Peyer's patch (tissue), 4 donors: ENCODE data around the gene SPESP1.

ENCODE experiments used
- POLR2A ChIP-seq, 2 donors: fragments of 450-650 bp; IDR thresholded peaks; one replicate each; pipeline ENCODE4 v1.5.1; 2017; ENCODE audit warnings: antibody characterized with exemption in 2 of 2, mild to moderate bottlenecking in 2 of 2, moderate library complexity in 2 of 2
- TF ChIP-seq, protein P1 (sequence below), 6 experiments: fragments of 450-650 bp in 4 of 6; fragments of 200-600 bp in 2 of 6; sonication (generic) in 1 of 6; IDR thresholded peaks; one replicate each; pipeline ENCODE4 v1.5.1; 2017 to 2019; ENCODE audit warnings: antibody characterized with exemption in 6 of 6, mild to moderate bottlenecking in 3 of 6, moderate library complexity in 1 of 6

DNA sequence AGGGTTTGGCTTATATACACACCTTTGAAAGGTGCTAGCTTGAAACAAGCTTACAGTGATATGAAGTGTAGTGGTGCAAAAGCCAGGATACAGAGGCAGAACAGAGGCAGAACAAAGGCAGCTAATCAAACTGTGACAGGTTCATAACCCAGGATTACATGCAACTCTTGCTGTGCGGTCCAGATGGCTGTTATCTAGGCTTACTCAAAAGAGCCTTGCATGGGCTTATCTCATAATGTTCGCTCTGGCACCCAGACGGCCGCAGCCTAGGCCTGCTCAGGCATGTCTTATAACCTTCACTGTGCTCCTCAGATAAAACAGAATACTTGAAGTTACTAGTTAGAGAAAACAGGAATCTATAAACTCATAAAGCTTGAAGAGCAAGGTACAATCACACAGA lies 61.4 kb downstream of the SPESP1 start:
- TF ChIP-seq, protein P1, sequence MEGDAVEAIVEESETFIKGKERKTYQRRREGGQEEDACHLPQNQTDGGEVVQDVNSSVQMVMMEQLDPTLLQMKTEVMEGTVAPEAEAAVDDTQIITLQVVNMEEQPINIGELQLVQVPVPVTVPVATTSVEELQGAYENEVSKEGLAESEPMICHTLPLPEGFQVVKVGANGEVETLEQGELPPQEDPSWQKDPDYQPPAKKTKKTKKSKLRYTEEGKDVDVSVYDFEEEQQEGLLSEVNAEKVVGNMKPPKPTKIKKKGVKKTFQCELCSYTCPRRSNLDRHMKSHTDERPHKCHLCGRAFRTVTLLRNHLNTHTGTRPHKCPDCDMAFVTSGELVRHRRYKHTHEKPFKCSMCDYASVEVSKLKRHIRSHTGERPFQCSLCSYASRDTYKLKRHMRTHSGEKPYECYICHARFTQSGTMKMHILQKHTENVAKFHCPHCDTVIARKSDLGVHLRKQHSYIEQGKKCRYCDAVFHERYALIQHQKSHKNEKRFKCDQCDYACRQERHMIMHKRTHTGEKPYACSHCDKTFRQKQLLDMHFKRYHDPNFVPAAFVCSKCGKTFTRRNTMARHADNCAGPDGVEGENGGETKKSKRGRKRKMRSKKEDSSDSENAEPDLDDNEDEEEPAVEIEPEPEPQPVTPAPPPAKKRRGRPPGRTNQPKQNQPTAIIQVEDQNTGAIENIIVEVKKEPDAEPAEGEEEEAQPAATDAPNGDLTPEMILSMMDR (IDR thresholded peaks at IDR 0.05) = no peak
- no peak for TF ChIP-seq POLR2A (IDR thresholded peaks at IDR 0.05)
